RWPE1 (cell line): ENCODE data around the gene CKM.

Experiments
- CTCF ChIA-PET: fragments of 350-600 bp; sonication (Branson Sonifier 250); formaldehyde crosslinking; extraction: SDS; loops from one replicate; lab custom pipeline; 2021; lab: Yijun Ruan, JAX
- POLR2A ChIA-PET: fragments of 400-600 bp; formaldehyde crosslinking; extraction: SDS; loops from one replicate; lab custom pipeline; 2020; ENCODE audit warnings: antibody characterized with exemption; ENCODE audit not compliant: low non-redundant PET; lab: Yijun Ruan, JAX
- DNase-seq: peaks from one replicate; pipeline ENCODE4 v3.0.0; 2012; ENCODE audit warnings: low spot score
- H3K27ac ChIP-seq: fragments of 450-650 bp; 2 replicates; pipeline ENCODE4 v1.5.1; 2017
- CTCF ChIP-seq: fragments of 450-650 bp; conservative IDR thresholded peaks from 2 replicates; pipeline ENCODE4 v1.5.1; 2017; ENCODE audit warnings: low read depth, mild to moderate bottlenecking

The CKM gene

GRCh38 chr19:45304141-45304926 is 18.3 kb downstream of the CKM start:
- no peak for DNase-seq
- ChIA-PET CTCF (interaction anchor here (0.6 kb wide), 1 partner anchor 1732 kb away, joined by 3 read pairs; no protein-coding TSS in a partner anchor), POLR2A (no interaction called here)
- no peak for TF ChIP-seq CTCF
- no peak overlapping the region for H3K27ac ChIP-seq

DNA sequence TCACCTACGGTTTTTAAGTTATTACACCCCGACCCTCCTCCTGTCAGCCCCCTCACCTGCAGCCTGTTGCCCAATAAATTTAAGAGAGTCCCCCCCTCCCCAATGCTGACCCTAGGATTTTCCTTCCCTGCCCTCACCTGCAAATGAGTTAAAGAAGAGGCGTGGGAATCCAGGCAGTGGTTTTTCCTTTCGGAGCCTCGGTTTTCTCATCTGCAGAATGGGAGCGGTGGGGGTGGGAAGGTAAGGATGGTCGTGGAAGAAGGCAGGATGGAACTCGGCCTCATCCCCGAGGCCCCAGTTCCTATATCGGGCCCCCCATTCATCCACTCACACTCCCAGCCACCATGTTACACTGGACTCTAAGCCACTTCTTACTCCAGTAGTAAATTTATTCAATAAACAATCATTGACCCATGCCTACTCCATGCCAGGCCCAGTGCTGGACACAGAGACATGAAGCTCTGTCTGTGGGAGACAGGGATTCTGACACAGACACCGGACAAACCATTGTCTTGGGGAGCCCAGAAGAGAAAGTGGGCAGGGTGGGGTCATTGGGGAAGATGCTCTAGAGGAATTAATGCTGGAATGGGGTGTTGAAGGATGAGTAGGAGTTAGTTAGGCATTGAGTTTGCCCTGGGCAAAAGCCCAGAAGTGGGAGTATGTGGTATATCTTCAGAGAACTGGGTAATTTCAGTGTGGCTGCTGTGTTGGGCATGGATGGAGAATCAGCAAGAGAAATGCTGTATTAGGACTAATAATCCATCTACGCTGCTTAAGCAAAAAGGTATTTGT is 19.2 kb downstream of the CKM start:
- POLR2A ChIA-PET = no interaction called here
- no peak for TF ChIP-seq CTCF
- DNase-seq = no peak
- CTCF ChIA-PET = interaction anchor here (0.6 kb wide), 1 partner anchor 1733 kb away, joined by 3 read pairs; no protein-coding TSS in a partner anchor
- H3K27ac ChIP-seq = no peak overlapping the region

DNA sequence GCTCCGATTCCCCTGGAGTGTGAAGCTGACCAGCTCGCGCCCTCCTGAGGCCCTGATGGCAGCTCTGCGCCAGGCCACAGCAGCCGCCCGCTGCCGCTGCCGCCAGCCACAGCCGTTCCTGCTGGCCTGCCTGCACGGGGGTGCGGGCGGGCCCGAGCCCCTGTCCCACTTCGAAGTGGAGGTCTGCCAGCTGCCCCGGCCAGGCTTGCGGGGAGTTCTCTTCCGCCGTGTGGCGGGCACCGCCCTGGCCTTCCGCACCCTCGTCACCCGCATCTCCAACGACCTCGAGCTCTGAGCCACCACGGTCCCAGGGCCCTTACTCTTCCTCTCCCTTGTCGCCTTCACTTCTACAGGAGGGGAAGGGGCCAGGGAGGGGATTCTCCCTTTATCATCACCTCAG is 20.3 kb downstream of the CKM start:
- no peak overlapping the region; the same call in 1 of the 2 replicates for H3K27ac ChIP-seq
- CTCF ChIA-PET = interaction anchor here (0.6 kb wide), 1 partner anchor 37 kb away, joined by 3 read pairs; no protein-coding TSS in a partner anchor
- POLR2A ChIA-PET = no interaction called here
- no peak for DNase-seq
- TF ChIP-seq CTCF = no peak

GRCh38 chr19:45299719-45300118 is 23.0 kb downstream of the CKM start:
- CTCF ChIA-PET = no interaction called here
- POLR2A ChIA-PET = no interaction called here
- peak overlapping the region; percentile 22; the same call in 1 of the 2 replicates for H3K27ac ChIP-seq
- TF ChIP-seq CTCF = no peak
- DNase-seq = no peak

GRCh38 chr19:45298264-45298663 is 24.4 kb downstream of the CKM start:
- ChIA-PET POLR2A (no interaction called here), CTCF (no interaction called here)
- no peak overlapping the region for H3K27ac ChIP-seq
- TF ChIP-seq CTCF = no peak
- DNase-seq = no peak

GRCh38 chr19:45297674-45298073 is 25.0 kb downstream of the CKM start:
- DNase-seq = no peak
- TF ChIP-seq CTCF = no peak
- POLR2A ChIA-PET = no interaction called here
- CTCF ChIA-PET = no interaction called here
- no peak overlapping the region for H3K27ac ChIP-seq
